A549 (cell line): Measurements from ENCODE around the gene MYO7A. TPM values are rescaled to one million over a fixed set of nuclear protein-coding genes. Genes with fewer than 3 reads are reported as not detected.

Experiments
- ATAC-seq, 2 experiments: fragments of 200-7000 bp in 1 of 2; fragments of >200 bp in 1 of 2; cut with Nextera tagmentation in 1 of 2; cut with Tn5 transposase in 1 of 2; 3 replicates each; pipeline versions ENCODE4 v1.8.0 to v1.9.1; 2018 to 2020; ENCODE audit warnings: mild to moderate bottlenecking in 1 of 2, moderate library complexity in 1 of 2
- CTCF ChIA-PET: fragments of 300-600 bp; sonication (Branson Sonifier 250); formaldehyde crosslinking; extraction: SDS; loops from one replicate; lab custom pipeline; 2021; ENCODE audit warnings: antibody characterized with exemption, inconsistent platforms; lab: Yijun Ruan, JAX
- POLR2A ChIA-PET: fragments of 350-600 bp; formaldehyde crosslinking; extraction: SDS; loops from one replicate; lab custom pipeline; 2021; ENCODE audit warnings: antibody characterized with exemption, inconsistent platforms; lab: Yijun Ruan, JAX
- DNase-seq, 2 experiments: peaks; one replicate each; pipeline versions ENCODE4 v3.0.0 to v3.0.0-alpha.2; 2011 to 2016; ENCODE audit warnings: low read depth in 1 of 2, low spot score in 1 of 2
- FAIRE-seq: peaks from 2 replicates; lab custom pipeline; 2011; peaks lifted over from hg19 to GRCh38; lab: Jason Lieb, UNC
- H3K27ac ChIP-seq, 2 experiments: fragments of >200 bp; sonication (Bioruptor Twin); formaldehyde crosslinking; 3 replicates each; pipeline ENCODE4 v1.5.1; 2016 to 2017
- H3K4me1 ChIP-seq: fragments of >200 bp; sonication (Bioruptor Twin); formaldehyde crosslinking; 3 replicates; pipeline ENCODE4 v1.6.1; 2016
- H3K4me2 ChIP-seq: fragments of >200 bp; sonication (Bioruptor Twin); formaldehyde crosslinking; 3 replicates; pipeline ENCODE4 v1.6.1; 2016
- H3K4me3 ChIP-seq: fragments of >200 bp; sonication (Bioruptor Twin); formaldehyde crosslinking; 3 replicates; pipeline ENCODE4 v1.5.1; 2016
- H3K9me3 ChIP-seq: fragments of >200 bp; sonication (Bioruptor Twin); formaldehyde crosslinking; 3 replicates; pipeline ENCODE4 v1.6.1; 2016
- ATOH8 ChIP-seq: fragments of 250-450 bp; sonication (Bioruptor Pico); IDR thresholded peaks from 2 replicates; pipeline ENCODE4 v1.5.0; 2020; ENCODE audit warnings: low read depth, mild to moderate bottlenecking, moderate library complexity
- CBX8 ChIP-seq: fragments of 200-600 bp; sonication (generic); IDR thresholded peaks from 2 replicates; pipeline ENCODE4 v1.6.1; 2016
- CEBPB ChIP-seq, 2 experiments: fragments of >200 bp in 1 of 2; sonication (Bioruptor Twin) in 1 of 2; formaldehyde crosslinking in 1 of 2; IDR thresholded peaks; 2 replicates each; pipeline ENCODE4 v1.6.1; 2012 to 2016
- CHD2 ChIP-seq: fragments of 150-350 bp; IDR thresholded peaks from 2 replicates; pipeline ENCODE4 v1.6.1; 2014; ENCODE audit warnings: low read length; ENCODE audit not compliant: partially characterized antibody
- EHF ChIP-seq: fragments of 250-450 bp; sonication (Bioruptor Pico); IDR thresholded peaks from 2 replicates; pipeline ENCODE4 v1.5.0; 2020; ENCODE audit warnings: mild to moderate bottlenecking
- ESRRA ChIP-seq: fragments of 150-350 bp; IDR thresholded peaks from 2 replicates; pipeline ENCODE4 v1.6.1; 2014; ENCODE audit warnings: mild to moderate bottlenecking, low read length, borderline replicate concordance
- FOSB ChIP-seq: fragments of 250-450 bp; sonication (Bioruptor Pico); IDR thresholded peaks from 2 replicates; pipeline ENCODE4 v1.5.0; 2020; ENCODE audit warnings: mild to moderate bottlenecking, moderate library complexity
- GATA3 ChIP-seq: IDR thresholded peaks from 2 replicates; pipeline ENCODE4 v1.6.1; 2012; ENCODE audit warnings: borderline replicate concordance
- HDAC2 ChIP-seq: fragments of 200-600 bp; sonication (generic); IDR thresholded peaks from 2 replicates; pipeline ENCODE4 v1.6.1; 2016
- HMGXB4 ChIP-seq: fragments of 250-450 bp; sonication (Bioruptor Pico); IDR thresholded peaks from 2 replicates; pipeline ENCODE4 v1.5.0; 2021; ENCODE audit warnings: mild to moderate bottlenecking, moderate library complexity, borderline replicate concordance
- HOXA7 ChIP-seq: fragments of 250-450 bp; sonication (Bioruptor Pico); IDR thresholded peaks from 2 replicates; pipeline ENCODE4 v1.5.0; 2020; ENCODE audit warnings: mild to moderate bottlenecking, moderate library complexity
- HOXB5 ChIP-seq: fragments of 250-450 bp; sonication (Bioruptor Pico); IDR thresholded peaks from 2 replicates; pipeline ENCODE4 v1.5.0; 2020; ENCODE audit warnings: mild to moderate bottlenecking, moderate library complexity
- KDM5A ChIP-seq: fragments of 200-600 bp; sonication (generic); IDR thresholded peaks from 2 replicates; pipeline ENCODE4 v1.6.1; 2016; ENCODE audit warnings: antibody characterized with exemption, mild to moderate bottlenecking
- MAFK ChIP-seq: fragments of 450-650 bp; IDR thresholded peaks from 2 replicates; pipeline ENCODE4 v1.6.1; 2014; ENCODE audit not compliant: partially characterized antibody
- NPAS2 ChIP-seq: fragments of 250-450 bp; sonication (Bioruptor Pico); IDR thresholded peaks from 2 replicates; pipeline ENCODE4 v1.8.0; 2022; ENCODE audit warnings: mild to moderate bottlenecking, moderate library complexity, borderline replicate concordance
- NR3C1 ChIP-seq: fragments of >200 bp; sonication (Bioruptor Twin); formaldehyde crosslinking; IDR thresholded peaks from 3 replicates; pipeline ENCODE4 v1.6.1; 2017
- PBX3 ChIP-seq: IDR thresholded peaks from 2 replicates; pipeline ENCODE4 v1.6.1; 2012
- POLR2A ChIP-seq: IDR thresholded peaks from 2 replicates; pipeline ENCODE4 v1.6.1; 2012; ENCODE audit warnings: mild to moderate bottlenecking, low read length
- POLR2AphosphoS2 ChIP-seq: conservative IDR thresholded peaks from 2 replicates; pipeline ENCODE4 v1.6.1; 2012; ENCODE audit warnings: low read length, improper control_type of control experiment, inconsistent platforms
- RAD21 ChIP-seq, 2 experiments: fragments of >200 bp in 1 of 2; sonication (Bioruptor Twin) in 1 of 2; formaldehyde crosslinking in 1 of 2; IDR thresholded peaks in 1 of 2; conservative IDR thresholded peaks in 1 of 2; 2 replicates in 1 of 2; 3 replicates in 1 of 2; pipeline ENCODE4 v1.6.1; 2012 to 2018; ENCODE audit warnings: inconsistent platforms in 1 of 2
- RARB ChIP-seq: fragments of 250-450 bp; sonication (Bioruptor Pico); IDR thresholded peaks from 2 replicates; pipeline ENCODE4 v1.8.0; 2021; ENCODE audit warnings: mild to moderate bottlenecking, moderate library complexity
- SMC3 ChIP-seq: fragments of >200 bp; sonication (Bioruptor Twin); formaldehyde crosslinking; IDR thresholded peaks from 3 replicates; pipeline ENCODE4 v1.6.1; 2018; ENCODE audit warnings: inconsistent platforms
- TFCP2L1 ChIP-seq: fragments of 250-450 bp; sonication (Bioruptor Pico); IDR thresholded peaks from 2 replicates; pipeline ENCODE4 v1.5.0; 2021; ENCODE audit warnings: mild to moderate bottlenecking
- USF2 ChIP-seq: fragments of 450-650 bp; IDR thresholded peaks from 2 replicates; pipeline ENCODE4 v1.6.1; 2014; ENCODE audit warnings: antibody characterized with exemption
- ZC3H11A ChIP-seq: fragments of 450-650 bp; IDR thresholded peaks from 2 replicates; pipeline ENCODE4 v1.6.1; 2014; ENCODE audit warnings: antibody characterized with exemption, mild to moderate bottlenecking
- ZFP36 ChIP-seq: fragments of 450-650 bp; IDR thresholded peaks from 2 replicates; pipeline ENCODE4 v1.6.1; 2014; ENCODE audit warnings: borderline replicate concordance; ENCODE audit not compliant: partially characterized antibody
- ZNF302 ChIP-seq: fragments of 250-450 bp; sonication (Bioruptor Pico); IDR thresholded peaks from 2 replicates; pipeline ENCODE4 v1.9.0; 2021; ENCODE audit warnings: inconsistent platforms, mild to moderate bottlenecking, moderate library complexity
- WGBS: methylation state at CpG from one replicate; pipeline ENCODE4 v1.1.6; 2017; ENCODE audit errors: missing lambda C conversion rate; 5-methylcytosine and 5-hydroxymethylcytosine counted together
- polyA plus RNA-seq, 4 experiments: library from polyadenylated mRNA; depleted of rRNA in 3 of 4; stranded (reverse); fragments of >200 nt; fragmentation: RNase III in 1 of 4; extraction: RNeasy Plus Mini Kit Qiagen cat#74134 plus additional on column Dnase treatment in 1 of 4; gene quantifications; 2 replicates in 3 of 4; 3 replicates in 1 of 4; pipeline ENCODE4 v1.2.3, GENCODE V29; 2011 to 2017
- TF ChIP-seq, protein P1 (sequence below): IDR thresholded peaks from 2 replicates; pipeline ENCODE4 v1.6.1; 2012; ENCODE audit warnings: low read depth, borderline replicate concordance
- TF ChIP-seq, protein P2 (sequence below): fragments of 150-350 bp; IDR thresholded peaks from 2 replicates; pipeline ENCODE4 v1.6.1; 2014; ENCODE audit warnings: low read depth, mild to moderate bottlenecking, low read length
- TF ChIP-seq, protein P3 (sequence below): fragments of >200 bp; sonication (Bioruptor Twin); formaldehyde crosslinking; IDR thresholded peaks from 2 replicates; pipeline ENCODE4 v1.6.1; 2016

Gene MYO7A
- polyA plus RNA-seq, 2 of the 4 experiments (the other 2 are of a cell fraction): 1.7 to 2.1 TPM

DNA sequence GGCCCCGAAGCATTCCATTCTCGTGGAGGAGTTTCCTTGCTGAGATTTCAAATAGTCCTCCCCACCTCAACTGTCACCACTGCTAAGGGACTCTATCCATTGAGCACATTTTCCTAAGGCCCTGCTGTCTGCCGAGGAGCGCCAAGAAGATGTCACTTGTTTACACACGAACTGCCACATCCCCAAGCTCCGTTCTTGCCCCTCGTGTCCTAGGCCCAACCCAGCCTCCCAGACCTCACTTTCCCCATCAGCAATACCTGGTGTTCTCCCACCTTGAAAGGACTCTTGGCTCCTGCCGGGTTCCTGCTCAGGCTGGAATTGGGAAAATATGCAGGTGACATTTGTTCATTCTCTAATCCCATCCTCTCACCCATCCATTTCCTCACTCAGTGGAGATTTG, 4.0 kb upstream of the MYO7A start:
- POLR2A ChIA-PET: no interaction called here

GRCh38 chr11:77124488-77124887, 3.6 kb upstream of the MYO7A start:
- H3K9me3 ChIP-seq: no peaks in the 10 kb centered on the region
- FAIRE-seq (no peak), DNase-seq (no peak), ATAC-seq (no peak)
- 96% methylated on average over 6 of the region's 6 CpGs for WGBS
- ChIA-PET CTCF (interaction anchor here (3.4 to 8.3 kb wide), 3 partner anchors 11 to 63 kb away, joined by 25 to 161 read pairs (median 28); no protein-coding TSS in a partner anchor), POLR2A (no interaction called here)
- H3K4me3 ChIP-seq: no peak overlapping the region
- H3K27ac ChIP-seq: no peak overlapping the region
- no peak overlapping the region for H3K4me2 ChIP-seq
- no peaks in the 10 kb centered on the region for H3K4me1 ChIP-seq
- TF ChIP-seq CBX8 (no peak), MAFK (no peak), ZC3H11A (no peak), RAD21 (conservative IDR thresholded peaks at IDR 0.05 in 1 of 2, IDR thresholded peaks at IDR 0.05 in 1 of 2) (no peak), POLR2AphosphoS2 (no peak), POLR2A (no peak), SMC3 (no peak), USF2 (no peak), HDAC2 (no peak), HOXA7 (CRISPR knock-in tag) (no peak), ZNF302 (no peak), CEBPB (IDR thresholded peaks at IDR 0.05) (no peak), FOSB (CRISPR knock-in tag) (no peak), ZFP36 (no peak), HMGXB4 (CRISPR knock-in tag) (no peak)
- TF ChIP-seq, protein P1, sequence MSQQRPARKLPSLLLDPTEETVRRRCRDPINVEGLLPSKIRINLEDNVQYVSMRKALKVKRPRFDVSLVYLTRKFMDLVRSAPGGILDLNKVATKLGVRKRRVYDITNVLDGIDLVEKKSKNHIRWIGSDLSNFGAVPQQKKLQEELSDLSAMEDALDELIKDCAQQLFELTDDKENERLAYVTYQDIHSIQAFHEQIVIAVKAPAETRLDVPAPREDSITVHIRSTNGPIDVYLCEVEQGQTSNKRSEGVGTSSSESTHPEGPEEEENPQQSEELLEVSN: no peak
- TF ChIP-seq, protein P2, sequence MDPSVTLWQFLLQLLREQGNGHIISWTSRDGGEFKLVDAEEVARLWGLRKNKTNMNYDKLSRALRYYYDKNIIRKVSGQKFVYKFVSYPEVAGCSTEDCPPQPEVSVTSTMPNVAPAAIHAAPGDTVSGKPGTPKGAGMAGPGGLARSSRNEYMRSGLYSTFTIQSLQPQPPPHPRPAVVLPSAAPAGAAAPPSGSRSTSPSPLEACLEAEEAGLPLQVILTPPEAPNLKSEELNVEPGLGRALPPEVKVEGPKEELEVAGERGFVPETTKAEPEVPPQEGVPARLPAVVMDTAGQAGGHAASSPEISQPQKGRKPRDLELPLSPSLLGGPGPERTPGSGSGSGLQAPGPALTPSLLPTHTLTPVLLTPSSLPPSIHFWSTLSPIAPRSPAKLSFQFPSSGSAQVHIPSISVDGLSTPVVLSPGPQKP: no peak

More for the DNA sequence above, 4.0 kb upstream of the MYO7A start:
- no peak overlapping the region for H3K27ac ChIP-seq
- H3K4me3 ChIP-seq: no peak overlapping the region
- no peak for FAIRE-seq
- no peaks in the 10 kb centered on the region for H3K4me1 ChIP-seq
- TF ChIP-seq NPAS2 (CRISPR knock-in tag) (no peak), ATOH8 (CRISPR knock-in tag) (no peak), HMGXB4 (CRISPR knock-in tag) (no peak), CHD2 (no peak), NR3C1 (no peak), HOXB5 (CRISPR knock-in tag) (no peak), CEBPB (IDR thresholded peaks at IDR 0.05) (no peak), ESRRA (no peak), EHF (CRISPR knock-in tag) (no peak), PBX3 (no peak), RAD21 (conservative IDR thresholded peaks at IDR 0.05 in 1 of 2, IDR thresholded peaks at IDR 0.05 in 1 of 2) (no peak), RARB (CRISPR knock-in tag) (no peak), KDM5A (no peak), GATA3 (no peak), TFCP2L1 (CRISPR knock-in tag) (no peak)
- TF ChIP-seq, protein P3, sequence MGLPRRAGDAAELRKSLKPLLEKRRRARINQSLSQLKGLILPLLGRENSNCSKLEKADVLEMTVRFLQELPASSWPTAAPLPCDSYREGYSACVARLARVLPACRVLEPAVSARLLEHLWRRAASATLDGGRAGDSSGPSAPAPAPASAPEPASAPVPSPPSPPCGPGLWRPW: no peak
- no peak for DNase-seq
- no peaks in the 10 kb centered on the region for H3K9me3 ChIP-seq
- CTCF ChIA-PET: interaction anchor here (3.4 to 8.3 kb wide), 3 partner anchors 10 to 64 kb away, joined by 25 to 161 read pairs (median 28); no protein-coding TSS in a partner anchor
- no peak overlapping the region for H3K4me2 ChIP-seq
- WGBS: 77% methylated on average over 8 of the region's 8 CpGs
- no peak for ATAC-seq
